Superior temporal gyrus (tissue), 1 donor: Measurements from ENCODE around the gene PAQR4.

ENCODE experiments used
- DNase-seq: peaks from one replicate; pipeline ENCODE4 v3.0.0-alpha.2; 2016; ENCODE audit errors: extremely low spot score

PAQR4 gene

GRCh38 chr16:3021449-3022207 lies 52.5 kb downstream of the PAQR4 start:
- DNase-seq = no peak

GRCh38 chr16:3022208-3022683 lies 53.1 kb downstream of the PAQR4 start:
- DNase-seq = peak; percentile 46

GRCh38 chr16:3022684-3023414 lies 53.7 kb downstream of the PAQR4 start:
- DNase-seq = no peak
